Calu3 (cell line): ENCODE results near the gene MRM1. TPM values are rescaled to one million over a fixed set of nuclear protein-coding genes. Genes with fewer than 3 reads are reported as not detected.
A peak's percentile ranks its signal among the peaks of the same experiment; 100 is the strongest.

Experiments used
- BruUV-seq: library from RNA; stranded (reverse); fragments of 400-500 nt; replicated peaks from 2 replicates; lab custom pipeline; 2021; lab: Mats Ljungman, UMichigan
- CTCF ChIA-PET: fragments of 300-600 bp; sonication (Branson Sonifier 250); formaldehyde crosslinking; loops from one replicate; lab custom pipeline; 2022; ENCODE audit warnings: antibody characterized with exemption; lab: Charles Lee
- DNase-seq: peaks from one replicate; pipeline ENCODE4 v3.0.0; 2022
- H3K27ac Mint-ChIP-seq: one replicate; pipeline ENCODE4 v1.8.0; 2022; ENCODE audit warnings: mixed read lengths; ENCODE audit not compliant: unreplicated experiment
- H3K27me3 Mint-ChIP-seq: one replicate; pipeline ENCODE4 v1.8.0; 2022; ENCODE audit warnings: mixed read lengths; ENCODE audit not compliant: unreplicated experiment
- H3K36me3 Mint-ChIP-seq: one replicate; pipeline ENCODE4 v1.8.0; 2022; ENCODE audit warnings: mild to moderate bottlenecking, moderate library complexity, mixed read lengths; ENCODE audit not compliant: insufficient read depth, unreplicated experiment
- H3K4me1 Mint-ChIP-seq: one replicate; pipeline ENCODE4 v1.8.0; 2022; ENCODE audit warnings: mild to moderate bottlenecking, low read depth, mixed read lengths; ENCODE audit not compliant: unreplicated experiment
- H3K4me3 Mint-ChIP-seq: one replicate; pipeline ENCODE4 v1.8.0; 2022; ENCODE audit warnings: mild to moderate bottlenecking, low read depth, moderate library complexity, mixed read lengths; ENCODE audit not compliant: unreplicated experiment
- H3K9me3 Mint-ChIP-seq: one replicate; pipeline ENCODE4 v1.8.0; 2022; ENCODE audit warnings: low read depth, mixed read lengths; ENCODE audit not compliant: unreplicated experiment
- intact Hi-C: fragments of 100-400 bp; cut with micrococcal nuclease; formaldehyde crosslinking; loops from one replicate; pipeline ENCODE4 v1.10.0; 2022; ENCODE audit not compliant: unreplicated experiment
- total RNA-seq: library from RNA; stranded (reverse); gene quantifications from 2 replicates; pipeline ENCODE4 v1.2.3, GENCODE V29; 2022
- TF ChIP-seq, protein P1 (sequence below): fragments of 200-600 bp; IDR thresholded peaks from one replicate; pipeline ENCODE4 v1.8.0; 2022; ENCODE audit warnings: antibody characterized with exemption; ENCODE audit not compliant: unreplicated experiment

The MRM1 gene
- total RNA-seq, 1 experiment from 2014 or later, result 43.5 TPM

DNA sequence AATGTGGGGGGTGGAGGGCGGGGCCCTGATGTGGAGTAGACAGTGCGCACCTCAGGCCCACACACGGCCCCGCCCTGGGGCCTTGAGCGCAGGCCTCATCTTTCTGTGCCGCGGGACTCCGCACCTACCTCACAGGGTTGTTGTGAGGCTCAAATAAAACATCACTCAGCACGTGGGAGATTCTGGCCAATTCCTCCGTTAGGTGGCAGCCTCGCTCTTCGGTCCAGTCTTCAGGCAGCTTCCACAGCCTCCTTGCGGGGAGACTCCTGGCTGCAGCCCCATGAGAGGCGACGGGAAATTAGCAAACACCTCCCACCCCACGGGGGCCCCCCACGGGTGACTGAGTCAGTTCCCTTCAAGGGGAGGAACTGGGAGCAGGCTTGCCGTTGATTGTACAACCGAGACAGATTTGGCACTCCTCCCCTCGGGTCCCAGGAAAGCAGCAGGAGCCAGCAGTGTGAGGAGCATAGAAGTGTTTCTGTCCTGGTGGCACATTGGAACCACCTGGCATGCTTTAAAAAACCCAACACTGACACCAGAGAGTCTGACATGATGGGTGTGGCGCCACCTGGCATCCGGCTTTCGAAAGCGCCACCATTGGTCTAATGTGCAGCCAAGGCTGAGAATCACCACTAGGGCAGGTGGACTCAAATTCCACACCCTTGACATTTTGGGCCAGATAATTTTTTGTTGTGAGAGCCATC is 7.6 kb downstream of the MRM1 start:
- Mint-ChIP-seq H3K27ac (no peak overlapping the region), H3K36me3 (peaks cover 5% of the 10 kb centered on the region), H3K9me3 (no peaks in the 10 kb centered on the region), H3K4me1 (peaks cover 21% of the 10 kb centered on the region), H3K4me3 (no peak overlapping the region), H3K27me3 (no peaks in the 10 kb centered on the region)
- DNase-seq, result peak; percentile 66
- TF ChIP-seq, protein P1, sequence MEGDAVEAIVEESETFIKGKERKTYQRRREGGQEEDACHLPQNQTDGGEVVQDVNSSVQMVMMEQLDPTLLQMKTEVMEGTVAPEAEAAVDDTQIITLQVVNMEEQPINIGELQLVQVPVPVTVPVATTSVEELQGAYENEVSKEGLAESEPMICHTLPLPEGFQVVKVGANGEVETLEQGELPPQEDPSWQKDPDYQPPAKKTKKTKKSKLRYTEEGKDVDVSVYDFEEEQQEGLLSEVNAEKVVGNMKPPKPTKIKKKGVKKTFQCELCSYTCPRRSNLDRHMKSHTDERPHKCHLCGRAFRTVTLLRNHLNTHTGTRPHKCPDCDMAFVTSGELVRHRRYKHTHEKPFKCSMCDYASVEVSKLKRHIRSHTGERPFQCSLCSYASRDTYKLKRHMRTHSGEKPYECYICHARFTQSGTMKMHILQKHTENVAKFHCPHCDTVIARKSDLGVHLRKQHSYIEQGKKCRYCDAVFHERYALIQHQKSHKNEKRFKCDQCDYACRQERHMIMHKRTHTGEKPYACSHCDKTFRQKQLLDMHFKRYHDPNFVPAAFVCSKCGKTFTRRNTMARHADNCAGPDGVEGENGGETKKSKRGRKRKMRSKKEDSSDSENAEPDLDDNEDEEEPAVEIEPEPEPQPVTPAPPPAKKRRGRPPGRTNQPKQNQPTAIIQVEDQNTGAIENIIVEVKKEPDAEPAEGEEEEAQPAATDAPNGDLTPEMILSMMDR, result peak; percentile 68
- intact Hi-C loops, result no loop called here
- no TSS peak for BruUV-seq
- CTCF ChIA-PET, result no interaction called here

- Mint-ChIP-seq H3K36me3 (peaks cover 5% of the 10 kb centered on the region), H3K27me3 (no peaks in the 10 kb centered on the region), H3K4me3 (no peak overlapping the region), H3K27ac (no peak overlapping the region), H3K9me3 (no peaks in the 10 kb centered on the region), H3K4me1 (peaks cover 16% of the 10 kb centered on the region)
- DNase-seq, result no peak
- no TSS peak for BruUV-seq
- TF ChIP-seq, protein P1, result no peak
- intact Hi-C loops, result no loop called here
- CTCF ChIA-PET, result interaction anchor here (0.6 kb wide), 1 partner anchor 550 kb away, joined by 3 read pairs; no protein-coding TSS in a partner anchor
Measured at GRCh38 chr17:36609498-36609862, 8.1 kb downstream of the MRM1 start.

- intact Hi-C loops, result no loop called here
- TF ChIP-seq, protein P1, result no peak
- no peak overlapping the region for H3K27ac Mint-ChIP-seq
- no peaks in the 10 kb centered on the region for H3K27me3 Mint-ChIP-seq
- CTCF ChIA-PET, result interaction anchor here (0.5 to 7.9 kb wide), 5 partner anchors 8 to 494 kb away, joined by 3 to 67 read pairs (median 3); partner anchors contain the start of gene MRM1
- no TSS peak for BruUV-seq
- peaks cover 9% of the 10 kb centered on the region for H3K4me1 Mint-ChIP-seq
- no peak overlapping the region for H3K4me3 Mint-ChIP-seq
- H3K9me3 Mint-ChIP-seq, result no peaks in the 10 kb centered on the region
- no peak for DNase-seq
- H3K36me3 Mint-ChIP-seq, result peaks cover 5% of the 10 kb centered on the region
Measured at GRCh38 chr17:36610474-36610873, 9.1 kb downstream of the MRM1 start.

DNA sequence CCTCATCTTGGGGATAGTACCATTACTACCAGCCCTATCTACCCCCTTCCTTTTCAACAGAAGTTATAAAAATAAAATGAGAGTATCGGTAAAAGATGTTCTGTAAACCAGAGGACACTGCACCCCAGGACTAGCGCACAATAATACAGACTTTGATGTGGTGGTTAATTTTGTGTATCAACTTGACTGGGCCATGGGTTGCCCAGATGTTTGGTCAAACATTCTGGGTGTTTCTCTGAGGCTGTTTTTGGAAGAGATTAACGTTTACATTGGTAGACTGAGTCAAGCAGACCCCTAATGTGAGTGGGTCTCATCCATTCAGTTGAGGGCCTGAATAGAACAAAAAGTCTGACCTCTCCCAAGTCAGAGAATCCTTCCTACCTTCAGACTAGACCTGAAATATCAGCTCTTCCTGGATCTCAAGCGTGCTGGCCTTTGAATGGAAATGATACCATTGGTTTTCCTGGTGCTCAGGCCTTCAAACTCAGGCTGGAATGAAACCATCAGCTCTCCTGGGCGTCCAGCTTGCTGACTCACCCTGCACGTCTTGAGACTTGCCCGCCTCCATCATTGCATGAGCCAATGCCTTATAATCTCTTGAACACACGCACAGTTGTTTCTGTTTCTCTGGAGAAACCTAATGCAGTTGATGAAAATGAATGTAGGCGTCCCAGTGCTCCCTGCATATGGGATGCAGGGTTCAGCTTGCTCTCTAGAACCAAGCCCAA is 10.1 kb downstream of the MRM1 start:
- CTCF ChIA-PET, result interaction anchor here (1.4 to 7.9 kb wide), 2 partner anchors 9 to 101 kb away, joined by 3 to 67 read pairs; partner anchors contain the start of gene MRM1

More for the DNA sequence above, 10.1 kb downstream of the MRM1 start:
- Mint-ChIP-seq H3K36me3 (peaks cover 5% of the 10 kb centered on the region), H3K9me3 (no peaks in the 10 kb centered on the region), H3K4me1 (no peaks in the 10 kb centered on the region), H3K4me3 (no peak overlapping the region), H3K27ac (no peak overlapping the region), H3K27me3 (no peaks in the 10 kb centered on the region)
- intact Hi-C loops, result no loop called here
- DNase-seq, result no peak
- no TSS peak for BruUV-seq
- TF ChIP-seq, protein P1, result no peak
